SK-N-MC (cell line): ENCODE data around the gene SLC22A7.

ENCODE experiments used
- EZH2 ChIP-seq: fragments of 200-600 bp; sonication (generic); IDR thresholded peaks from one replicate; pipeline ENCODE4 v1.6.1; 2017; ENCODE audit warnings: antibody characterized with exemption
- POLR2AphosphoS5 ChIP-seq: IDR thresholded peaks from 2 replicates; pipeline ENCODE4 v1.6.1; 2012; ENCODE audit warnings: mild to moderate bottlenecking, low read depth, low read length, borderline replicate concordance

DNA sequence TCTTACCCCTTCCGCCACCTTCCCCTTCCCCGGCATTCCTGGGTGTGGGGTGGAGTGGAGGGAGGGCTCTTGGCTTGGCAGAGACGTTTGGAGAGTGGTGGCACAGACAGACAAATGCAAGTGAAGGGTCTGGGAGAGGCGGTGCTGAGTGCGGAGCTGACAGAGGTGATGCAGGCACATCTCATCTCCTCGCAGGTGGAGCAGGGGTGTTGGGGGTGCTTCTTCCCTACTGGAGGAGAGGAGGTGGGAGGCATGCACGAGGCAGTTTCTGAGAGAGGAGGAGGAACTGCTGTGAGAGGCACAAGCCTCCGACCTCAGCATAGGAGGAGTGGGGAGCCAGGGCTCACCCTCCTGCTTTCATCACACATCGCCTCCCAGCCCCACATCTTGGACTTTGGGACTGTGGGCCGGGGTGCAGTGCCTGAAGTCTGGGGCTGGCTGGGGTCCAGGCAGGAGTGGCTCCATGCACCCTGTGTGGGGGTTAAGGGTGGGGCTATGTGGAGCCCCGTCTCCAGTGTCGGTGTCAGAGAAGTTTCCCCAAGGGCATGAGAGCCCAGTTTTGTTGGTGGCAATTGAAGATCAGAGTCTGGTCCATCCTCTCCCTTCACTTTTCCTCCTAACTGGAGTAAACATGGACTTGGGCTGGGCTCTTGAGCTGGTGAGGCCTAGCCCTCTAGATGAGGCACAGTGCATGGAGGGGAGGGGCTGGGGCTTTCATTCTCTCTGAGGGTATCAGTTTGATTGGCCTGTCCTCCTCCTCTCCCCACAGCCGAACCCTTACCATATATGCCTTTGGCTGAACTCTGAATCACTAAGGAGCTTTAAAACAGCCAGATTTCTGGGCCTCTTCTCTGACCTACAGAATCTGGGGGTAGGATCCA is 20.2 kb upstream of the SLC22A7 start:
- no peak for TF ChIP-seq EZH2
- TF ChIP-seq POLR2AphosphoS5: no peak
